IPS-20b (cell line): Measurements from ENCODE around the gene UNC5B.

Experiments used
- H3K27ac ChIP-seq: one replicate; pipeline ENCODE4 v1.5.1; 2013; ENCODE audit warnings: low read length
- H3K27me3 ChIP-seq: 2 replicates; pipeline ENCODE4 v1.6.1; 2013; ENCODE audit warnings: mild to moderate bottlenecking, low read length, inconsistent platforms; ENCODE audit not compliant: insufficient read depth
- H3K36me3 ChIP-seq: 2 replicates; pipeline ENCODE4 v1.6.1; 2013; ENCODE audit warnings: low read depth, mild to moderate bottlenecking, inconsistent platforms, low read length, moderate library complexity; ENCODE audit not compliant: insufficient read depth
- H3K4me1 ChIP-seq: 2 replicates; pipeline ENCODE4 v1.6.1; 2013; ENCODE audit warnings: mild to moderate bottlenecking, control low read depth, inconsistent platforms, low read length, moderate library complexity; ENCODE audit not compliant: insufficient read depth
- H3K4me3 ChIP-seq: 2 replicates; pipeline ENCODE4 v1.5.1; 2013; ENCODE audit warnings: mild to moderate bottlenecking, low read length, inconsistent platforms
- H3K9ac ChIP-seq: 2 replicates; pipeline ENCODE4 v1.6.1; 2013; ENCODE audit warnings: low read depth, mild to moderate bottlenecking, inconsistent platforms, low read length, moderate library complexity
- H3K9me3 ChIP-seq: 2 replicates; pipeline ENCODE4 v1.6.1; 2013; ENCODE audit warnings: mild to moderate bottlenecking, low read depth, low read length, inconsistent platforms; ENCODE audit not compliant: insufficient read depth

UNC5B gene

GRCh38 chr10:71212318-71213126, at the start of gene UNC5B:
Gene UNC5B, plus strand, starts transcription at chr10:71212570. Its CDS starts 416 bp downstream, at chr10:71212986.
- H3K36me3 ChIP-seq = no peaks in the 10 kb centered on the region
- peak within 1 kb of the TSS; percentile 81 for H3K4me3 ChIP-seq
- peaks cover 41% of the 10 kb centered on the region for H3K4me1 ChIP-seq
- peaks cover 64% of the 10 kb centered on the region for H3K27me3 ChIP-seq
- no peaks in the 10 kb centered on the region for H3K9me3 ChIP-seq
- peak within 1 kb of the TSS; percentile 73 for H3K9ac ChIP-seq
- H3K27ac ChIP-seq = no peak within 1 kb of the TSS

- Histone ChIP-seq H3K9me3 (no peaks in the 10 kb centered on the region), H3K4me1 (peaks cover 4% of the 10 kb centered on the region; the same call in 1 of the 2 replicates), H3K9ac (no peak overlapping the region), H3K27me3 (no peaks in the 10 kb centered on the region; the same call in 1 of the 2 replicates), H3K4me3 (no peak overlapping the region), H3K27ac (no peak overlapping the region), H3K36me3 (no peaks in the 10 kb centered on the region)
Observed at GRCh38 chr10:71173466-71173865, 38.9 kb upstream of the UNC5B start.

GRCh38 chr10:71176661-71177060, 35.7 kb upstream of the UNC5B start:
- no peak overlapping the region for H3K9ac ChIP-seq
- H3K4me3 ChIP-seq = no peak overlapping the region
- no peak overlapping the region for H3K27ac ChIP-seq
- H3K9me3 ChIP-seq = no peaks in the 10 kb centered on the region
- H3K27me3 ChIP-seq = no peaks in the 10 kb centered on the region; the same call in 1 of the 2 replicates
- H3K36me3 ChIP-seq = no peaks in the 10 kb centered on the region
- H3K4me1 ChIP-seq = peaks cover 4% of the 10 kb centered on the region; the same call in 1 of the 2 replicates

- Histone ChIP-seq H3K27ac (no peak overlapping the region), H3K4me1 (peaks cover 4% of the 10 kb centered on the region; the same call in 1 of the 2 replicates), H3K4me3 (no peak overlapping the region), H3K9me3 (no peaks in the 10 kb centered on the region), H3K27me3 (no peaks in the 10 kb centered on the region), H3K9ac (no peak overlapping the region), H3K36me3 (no peaks in the 10 kb centered on the region)
Observed at GRCh38 chr10:71177651-71178199, 34.6 kb upstream of the UNC5B start.

- H3K9me3 ChIP-seq = no peaks in the 10 kb centered on the region
- peaks cover 4% of the 10 kb centered on the region; the same call in 1 of the 2 replicates for H3K4me1 ChIP-seq
- no peaks in the 10 kb centered on the region for H3K36me3 ChIP-seq
- no peak overlapping the region for H3K4me3 ChIP-seq
- H3K27me3 ChIP-seq = no peaks in the 10 kb centered on the region
- H3K27ac ChIP-seq = no peak overlapping the region
- no peak overlapping the region for H3K9ac ChIP-seq
Observed at GRCh38 chr10:71178880-71179279, 33.5 kb upstream of the UNC5B start.

GRCh38 chr10:71179382-71179781, 33.0 kb upstream of the UNC5B start:
- Histone ChIP-seq H3K4me3 (no peak overlapping the region), H3K27me3 (no peaks in the 10 kb centered on the region), H3K9ac (no peak overlapping the region)

GRCh38 chr10:71184421-71184820, 27.9 kb upstream of the UNC5B start:
- no peaks in the 10 kb centered on the region for H3K36me3 ChIP-seq

More at GRCh38 chr10:71179382-71179781, 33.0 kb upstream of the UNC5B start:
- H3K27ac ChIP-seq = no peak overlapping the region
- peaks cover 4% of the 10 kb centered on the region; the same call in 1 of the 2 replicates for H3K4me1 ChIP-seq
- H3K9me3 ChIP-seq = no peaks in the 10 kb centered on the region
- no peaks in the 10 kb centered on the region for H3K36me3 ChIP-seq

GRCh38 chr10:71185209-71185608, 27.2 kb upstream of the UNC5B start:
- no peaks in the 10 kb centered on the region for H3K27me3 ChIP-seq
- no peaks in the 10 kb centered on the region for H3K4me1 ChIP-seq
- H3K9me3 ChIP-seq = no peaks in the 10 kb centered on the region
- no peak overlapping the region for H3K27ac ChIP-seq
- H3K4me3 ChIP-seq = no peak overlapping the region
- no peaks in the 10 kb centered on the region for H3K36me3 ChIP-seq
- no peak overlapping the region for H3K9ac ChIP-seq

More at GRCh38 chr10:71184421-71184820, 27.9 kb upstream of the UNC5B start:
- H3K4me1 ChIP-seq = no peaks in the 10 kb centered on the region
- no peaks in the 10 kb centered on the region for H3K27me3 ChIP-seq
- no peak overlapping the region for H3K4me3 ChIP-seq
- no peaks in the 10 kb centered on the region for H3K9me3 ChIP-seq
- H3K27ac ChIP-seq = no peak overlapping the region
- no peak overlapping the region for H3K9ac ChIP-seq

GRCh38 chr10:71187197-71187596, 25.2 kb upstream of the UNC5B start:
- Histone ChIP-seq H3K36me3 (no peaks in the 10 kb centered on the region), H3K9ac (no peak overlapping the region), H3K27ac (no peak overlapping the region), H3K27me3 (no peaks in the 10 kb centered on the region), H3K4me1 (no peaks in the 10 kb centered on the region; the same call in 1 of the 2 replicates), H3K9me3 (no peaks in the 10 kb centered on the region), H3K4me3 (no peak overlapping the region)

GRCh38 chr10:71187600-71187999, 24.8 kb upstream of the UNC5B start:
- no peaks in the 10 kb centered on the region for H3K27me3 ChIP-seq

GRCh38 chr10:71188201-71188600, 24.2 kb upstream of the UNC5B start:
- Histone ChIP-seq H3K36me3 (no peaks in the 10 kb centered on the region), H3K27me3 (no peaks in the 10 kb centered on the region), H3K27ac (no peak overlapping the region), H3K4me1 (no peaks in the 10 kb centered on the region; the same call in 1 of the 2 replicates), H3K4me3 (no peak overlapping the region), H3K9ac (no peak overlapping the region), H3K9me3 (no peaks in the 10 kb centered on the region)

More at GRCh38 chr10:71187600-71187999, 24.8 kb upstream of the UNC5B start:
- Histone ChIP-seq H3K27ac (no peak overlapping the region), H3K4me1 (no peaks in the 10 kb centered on the region; the same call in 1 of the 2 replicates), H3K9me3 (no peaks in the 10 kb centered on the region), H3K36me3 (no peaks in the 10 kb centered on the region), H3K9ac (no peak overlapping the region), H3K4me3 (no peak overlapping the region)

GRCh38 chr10:71191019-71191418, 21.4 kb upstream of the UNC5B start:
- Histone ChIP-seq H3K36me3 (no peaks in the 10 kb centered on the region), H3K4me3 (no peak overlapping the region), H3K27ac (no peak overlapping the region), H3K9me3 (no peaks in the 10 kb centered on the region), H3K9ac (no peak overlapping the region), H3K27me3 (no peaks in the 10 kb centered on the region), H3K4me1 (no peaks in the 10 kb centered on the region; the same call in 1 of the 2 replicates)
